Measurements from ENCODE around the gene EGFL7.

DNA sequence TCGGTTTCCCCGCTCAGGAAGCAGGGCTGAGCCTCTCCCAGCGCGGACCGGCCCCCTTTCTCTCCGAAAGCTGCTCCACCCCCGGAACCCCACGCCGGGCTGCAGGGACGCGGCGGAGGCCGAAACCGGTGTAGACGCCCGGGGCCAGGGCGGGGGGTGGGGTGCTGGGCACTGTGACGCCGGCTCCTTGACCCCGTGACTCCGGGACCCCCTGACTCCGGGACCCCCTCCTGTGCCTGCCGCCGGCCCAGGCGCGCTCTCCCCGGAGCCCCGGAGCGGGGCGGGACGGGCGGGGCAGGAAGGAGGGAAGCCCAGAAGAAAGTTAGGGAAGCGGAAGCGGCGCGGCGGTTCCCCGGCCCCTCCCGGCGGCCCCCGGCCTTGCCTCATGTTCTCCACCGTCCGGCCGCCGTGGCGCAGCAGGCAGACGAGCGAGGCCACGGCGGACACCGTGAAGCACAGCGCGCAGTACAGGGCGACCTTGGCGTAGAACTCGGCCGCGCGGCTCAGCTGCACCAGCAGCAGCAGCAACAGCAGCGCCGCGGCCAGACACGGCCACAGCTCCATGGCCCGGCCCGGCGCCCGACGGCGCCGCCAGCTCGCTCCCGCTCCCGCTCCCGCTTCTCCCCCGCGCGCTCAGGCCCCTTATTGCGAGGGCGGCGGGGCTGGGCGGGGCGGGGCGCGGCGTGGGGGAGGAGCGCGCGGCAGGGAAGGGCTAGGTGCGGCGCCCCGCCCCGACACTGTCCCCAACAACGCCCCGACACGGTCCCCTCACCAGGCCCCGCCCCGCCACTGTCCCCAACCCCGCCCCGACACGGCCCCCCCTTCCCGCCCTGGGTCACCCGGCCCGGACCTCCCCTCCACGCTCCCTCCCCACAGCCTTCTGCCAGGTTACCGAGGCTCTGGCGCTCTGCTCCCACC lies 24.3 kb downstream of the EGFL7 start, which contains the start of gene AGPAT2:
- TF ChIP-seq CTCF (conservative IDR thresholded peaks at IDR 0.05 in 1 of 2, IDR thresholded peaks at IDR 0.05 in 1 of 2; ENCODE audit: low read depth in 1 of 2, low read length in 2 of 2) (no peak), EZH2 (IDR thresholded peaks at IDR 0.05; ENCODE audit: low read length, missing control alignments) (no peak)

Data from fibroblast of lung (primary cell).